HG03342 (cell line): ENCODE measurements around the gene PPP1R14C.

Source experiments
- ATAC-seq: cut with Tn5 transposase; IDR thresholded peaks from one replicate; pipeline ENCODE4 v1.9.1; 2021; ENCODE audit warnings: mild to moderate bottlenecking, moderate library complexity; ENCODE audit not compliant: unreplicated experiment

PPP1R14C gene

GRCh38 chr6:150269130-150269856 lies 126.4 kb downstream of the PPP1R14C start:
- ATAC-seq: no peak

GRCh38 chr6:150269857-150270223 lies 127.0 kb downstream of the PPP1R14C start:
- ATAC-seq: no peak

GRCh38 chr6:150270330-150271052 lies 127.6 kb downstream of the PPP1R14C start:
- ATAC-seq: no peak

GRCh38 chr6:150271172-150271500 lies 128.3 kb downstream of the PPP1R14C start:
- ATAC-seq: no peak

GRCh38 chr6:150271501-150272263 lies 128.8 kb downstream of the PPP1R14C start:
- ATAC-seq: no peak

GRCh38 chr6:150272264-150272975 lies 129.6 kb downstream of the PPP1R14C start:
- ATAC-seq: no peak

GRCh38 chr6:150272976-150273315 lies 130.1 kb downstream of the PPP1R14C start:
- no peak for ATAC-seq

GRCh38 chr6:150273457-150274309 lies 130.8 kb downstream of the PPP1R14C start:
- no peak for ATAC-seq

GRCh38 chr6:150275489-150275888 lies 132.6 kb downstream of the PPP1R14C start:
- ATAC-seq: no peak

- no peak for ATAC-seq
Measured at GRCh38 chr6:150276168-150276936, 133.5 kb downstream of the PPP1R14C start.

GRCh38 chr6:150276937-150277742 lies 134.3 kb downstream of the PPP1R14C start:
- ATAC-seq: no peak

- no peak for ATAC-seq
Measured at GRCh38 chr6:150279533-150279932, 136.7 kb downstream of the PPP1R14C start.

GRCh38 chr6:150280703-150281102 lies 137.9 kb downstream of the PPP1R14C start:
- ATAC-seq: no peak

GRCh38 chr6:150281767-150282166 lies 138.9 kb downstream of the PPP1R14C start:
- no peak for ATAC-seq

- no peak for ATAC-seq
Measured at GRCh38 chr6:150282806-150283205, 140.0 kb downstream of the PPP1R14C start.

GRCh38 chr6:150286460-150286859 lies 143.6 kb downstream of the PPP1R14C start:
- ATAC-seq: no peak

- no peak for ATAC-seq
Measured at GRCh38 chr6:150286912-150287311, 144.1 kb downstream of the PPP1R14C start.

GRCh38 chr6:150288456-150288855 lies 145.6 kb downstream of the PPP1R14C start:
- no peak for ATAC-seq
